ENCODE measurements around the gene TAAR6. TPM values are rescaled to one million over a fixed set of nuclear protein-coding genes. Genes with fewer than 3 reads are reported as not detected.

The TAAR6 gene
- total and polyA plus RNA-seq, 2 of the 8 experiments (the other 6 are each of a cell fraction or from before 2014, with no cell fraction given): 0.06 TPM; not detected in 1

DNA sequence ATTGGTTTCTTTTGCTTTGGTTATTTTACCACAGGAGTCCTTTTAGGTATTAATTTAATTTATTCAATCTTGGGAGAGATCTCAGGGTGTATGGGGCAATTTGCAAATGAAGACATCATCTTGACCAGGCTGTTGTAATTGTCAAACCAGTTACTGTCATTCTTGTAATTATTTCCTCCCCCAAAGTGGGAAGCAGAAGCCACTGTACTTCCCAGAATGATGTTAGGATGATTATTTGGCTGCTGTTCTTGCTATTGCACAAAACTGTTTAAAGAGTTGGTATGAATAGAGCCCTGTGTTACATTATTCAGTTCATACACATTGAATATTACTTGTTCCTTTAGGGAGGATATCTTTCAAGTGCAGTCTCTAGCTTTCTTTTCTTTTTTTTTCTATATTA, 1.7 kb downstream of the TAAR6 start (continued):
- TF ChIP-seq HDAC2 (IDR thresholded peaks at IDR 0.05; ENCODE audit: borderline replicate concordance in 1 of 2, low read depth in 2 of 2, low read length in 2 of 2) (no peak), HDAC6 (IDR thresholded peaks at IDR 0.05; ENCODE audit: low read depth, low read length) (no peak), TAF1 (IDR thresholded peaks at IDR 0.05; ENCODE audit: low read depth, low read length) (no peak), CBX5 (IDR thresholded peaks at IDR 0.05; ENCODE audit: low read depth, low read length) (no peak)
